Measurements from ENCODE around the gene SEC24B.
"Not testable (repeated sequence)": the region's sequence is repeated elsewhere in the genome, so short reads cannot be mapped to it uniquely, and the experiment has no call there.

Gene SEC24B

GRCh38 chr4:109553130-109553529 lies 119.5 kb downstream of the SEC24B start:
- peaks cover 2 to 7% of the 10 kb centered on the region in 2 experiments for H3K4me1 ChIP-seq (ENCODE audit: control insufficient read depth in 1 of 2, insufficient read depth in 2 of 2, low read length in 2 of 2)
- H4K8ac ChIP-seq (ENCODE audit: low read depth, low read length), result no peak overlapping the region
- peaks cover 3% of the 10 kb centered on the region for H3K9me3 ChIP-seq (ENCODE audit: insufficient read depth, low read depth, low read length)
- H3K18ac ChIP-seq (ENCODE audit: low read length), result no peak overlapping the region
- H3K79me1 ChIP-seq (ENCODE audit: low read length), result no peaks in the 10 kb centered on the region
- no peak overlapping the region for H3K27ac ChIP-seq (ENCODE audit: low read depth, low read length)
- H4K12ac ChIP-seq (ENCODE audit: low read depth, low read length), result no peak overlapping the region
- H2AFZ ChIP-seq (ENCODE audit: insufficient read depth, low read length, poor library complexity), result no peak overlapping the region
- H3K14ac ChIP-seq (ENCODE audit: low read length), result no peak overlapping the region
- no peak overlapping the region for H3K4me2 ChIP-seq (ENCODE audit: low read length)
- H3K27me3 ChIP-seq (ENCODE audit: insufficient read depth, low read length), result no peaks in the 10 kb centered on the region
- no peak overlapping the region for H2BK5ac ChIP-seq (ENCODE audit: low read depth, low read length, poor library complexity)
- H2AK5ac ChIP-seq (ENCODE audit: low read length), result no peak overlapping the region
- no peak overlapping the region for H3K9ac ChIP-seq (ENCODE audit: low read length)
- H3K79me2 ChIP-seq (ENCODE audit: control insufficient read depth, insufficient read depth, low read length, poor library complexity), result no peaks in the 10 kb centered on the region
- no peak overlapping the region for H3K4ac ChIP-seq (ENCODE audit: low read depth, low read length)
- H3K23ac ChIP-seq (ENCODE audit: low read length), result no peak overlapping the region
- no peak overlapping the region for H3K4me3 ChIP-seq (ENCODE audit: low read depth, low read length)
- no peak for DNase-seq
- H4K91ac ChIP-seq (ENCODE audit: low read depth, low read length), result no peak overlapping the region
- no peaks in the 10 kb centered on the region for H3K36me3 ChIP-seq (ENCODE audit: control insufficient read depth in 1 of 2, insufficient read depth in 2 of 2, low read length in 2 of 2)
- WGBS (ENCODE audit: extremely low coverage, insufficient coverage, insufficient read length), result no CpG with 5 or more reads among the region's 2 CpGs
- H2BK12ac ChIP-seq (ENCODE audit: low read length), result no peak overlapping the region
- no peak overlapping the region for H2BK120ac ChIP-seq (ENCODE audit: insufficient read depth, low read length, poor library complexity)

DNA sequence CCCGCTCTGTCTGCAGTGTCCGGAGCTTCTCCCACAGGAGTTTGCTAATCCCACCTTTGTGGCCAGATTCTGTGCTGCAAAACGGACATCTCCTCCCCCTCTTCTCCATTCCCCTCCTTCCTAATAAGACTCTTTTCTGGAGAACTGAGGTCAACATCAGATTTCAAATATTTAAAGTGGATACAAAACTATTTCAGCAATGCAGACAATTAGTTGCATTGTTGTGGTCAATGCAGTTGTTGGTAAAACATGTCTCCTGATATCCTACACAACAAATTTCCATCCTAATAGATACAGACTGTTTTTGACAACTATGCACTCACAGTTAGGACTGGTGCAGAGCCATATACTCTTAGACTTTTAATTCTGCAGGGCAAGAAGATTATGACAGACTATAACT lies 121.4 kb downstream of the SEC24B start:
- Histone ChIP-seq H2BK12ac (ENCODE audit: low read length) (no peak overlapping the region), H3K4me3 (ENCODE audit: low read depth, low read length) (no peak overlapping the region), H3K4me1 (ENCODE audit: control insufficient read depth in 1 of 2, insufficient read depth in 2 of 2, low read length in 2 of 2) (peaks cover 5% of the 10 kb centered on the region in 2 experiments), H2AK5ac (ENCODE audit: low read length) (no peak overlapping the region), H4K8ac (ENCODE audit: low read depth, low read length) (no peak overlapping the region), H4K91ac (ENCODE audit: low read depth, low read length) (no peak overlapping the region), H3K14ac (ENCODE audit: low read length) (no peak overlapping the region), H3K18ac (ENCODE audit: low read length) (no peak overlapping the region), H2BK120ac (ENCODE audit: insufficient read depth, low read length, poor library complexity) (no peak overlapping the region), H3K36me3 (ENCODE audit: control insufficient read depth in 1 of 2, insufficient read depth in 2 of 2, low read length in 2 of 2) (no peaks in the 10 kb centered on the region), H3K23ac (ENCODE audit: low read length) (no peak overlapping the region), H3K4ac (ENCODE audit: low read depth, low read length) (no peak overlapping the region), H3K79me2 (ENCODE audit: control insufficient read depth, insufficient read depth, low read length, poor library complexity) (no peaks in the 10 kb centered on the region), H2AFZ (ENCODE audit: insufficient read depth, low read length, poor library complexity) (no peak overlapping the region), H3K9ac (ENCODE audit: low read length) (no peak overlapping the region), H3K27me3 (ENCODE audit: insufficient read depth, low read length) (no peaks in the 10 kb centered on the region), H3K4me2 (ENCODE audit: low read length) (no peak overlapping the region), H2BK5ac (ENCODE audit: low read depth, low read length, poor library complexity) (no peak overlapping the region), H3K79me1 (ENCODE audit: low read length) (no peaks in the 10 kb centered on the region), H4K12ac (ENCODE audit: low read depth, low read length) (no peak overlapping the region), H3K27ac (ENCODE audit: low read depth, low read length) (no peak overlapping the region), H3K9me3 (ENCODE audit: insufficient read depth, low read depth, low read length) (peaks cover 3% of the 10 kb centered on the region)
- no CpG with 5 or more reads among the region's 3 CpGs for WGBS (ENCODE audit: extremely low coverage, insufficient coverage, insufficient read length)
- DNase-seq, result peak in 1 of 2 donors; percentile 51

DNA sequence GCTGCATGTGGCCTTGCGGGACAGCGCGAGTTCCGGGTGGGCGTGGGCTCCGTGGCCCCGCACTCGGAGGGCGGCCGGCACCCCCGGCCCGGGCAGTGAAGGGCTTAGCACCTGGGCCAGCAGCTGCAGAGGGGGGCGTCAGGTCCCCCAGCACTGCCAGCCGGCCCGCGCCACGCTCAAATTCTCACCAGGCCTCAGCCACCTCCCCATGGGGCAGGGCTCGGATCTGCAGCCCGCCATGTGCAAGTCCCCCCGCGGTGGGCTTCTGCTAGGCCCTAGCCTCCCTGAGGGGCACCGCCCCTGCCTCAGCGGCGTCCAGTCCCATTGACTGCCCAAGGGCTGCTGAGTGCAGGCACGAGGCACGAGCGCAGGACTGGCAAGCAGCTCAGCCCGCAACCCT lies 123.8 kb downstream of the SEC24B start:
- no peak overlapping the region for H3K4me2 ChIP-seq (ENCODE audit: low read length)
- no peak overlapping the region for H2BK12ac ChIP-seq (ENCODE audit: low read length)
- no peak overlapping the region for H3K14ac ChIP-seq (ENCODE audit: low read length)
- H3K4me1 ChIP-seq (ENCODE audit: control insufficient read depth in 1 of 2, insufficient read depth in 2 of 2, low read length in 2 of 2), result peaks cover 9 to 11% of the 10 kb centered on the region in 2 experiments
- H4K91ac ChIP-seq (ENCODE audit: low read depth, low read length), result no peak overlapping the region
- no CpG with 5 or more reads among the region's 28 CpGs for WGBS (ENCODE audit: extremely low coverage, insufficient coverage, insufficient read length)
- no peak overlapping the region for H3K18ac ChIP-seq (ENCODE audit: low read length)
- no peak overlapping the region for H2AK5ac ChIP-seq (ENCODE audit: low read length)
- no peak overlapping the region for H3K27ac ChIP-seq (ENCODE audit: low read depth, low read length)
- H3K23ac ChIP-seq (ENCODE audit: low read length), result no peak overlapping the region
- H3K79me2 ChIP-seq (ENCODE audit: control insufficient read depth, insufficient read depth, low read length, poor library complexity), result no peaks in the 10 kb centered on the region
- no peaks in the 10 kb centered on the region for H3K79me1 ChIP-seq (ENCODE audit: low read length)
- no peak overlapping the region for H4K12ac ChIP-seq (ENCODE audit: low read depth, low read length)
- no peak overlapping the region for H3K4me3 ChIP-seq (ENCODE audit: low read depth, low read length)
- H3K27me3 ChIP-seq (ENCODE audit: insufficient read depth, low read length), result no peaks in the 10 kb centered on the region
- no peak overlapping the region for H4K8ac ChIP-seq (ENCODE audit: low read depth, low read length)
- H2AFZ ChIP-seq (ENCODE audit: insufficient read depth, low read length, poor library complexity), result no peak overlapping the region
- no peak overlapping the region for H2BK5ac ChIP-seq (ENCODE audit: low read depth, low read length, poor library complexity)
- no peak for DNase-seq
- no peak overlapping the region for H3K4ac ChIP-seq (ENCODE audit: low read depth, low read length)
- no peaks in the 10 kb centered on the region for H3K36me3 ChIP-seq (ENCODE audit: control insufficient read depth in 1 of 2, insufficient read depth in 2 of 2, low read length in 2 of 2)
- H3K9ac ChIP-seq (ENCODE audit: low read length), result no peak overlapping the region
- no peak overlapping the region for H2BK120ac ChIP-seq (ENCODE audit: insufficient read depth, low read length, poor library complexity)
- H3K9me3 ChIP-seq (ENCODE audit: insufficient read depth, low read depth, low read length), result peaks cover 3% of the 10 kb centered on the region

DNA sequence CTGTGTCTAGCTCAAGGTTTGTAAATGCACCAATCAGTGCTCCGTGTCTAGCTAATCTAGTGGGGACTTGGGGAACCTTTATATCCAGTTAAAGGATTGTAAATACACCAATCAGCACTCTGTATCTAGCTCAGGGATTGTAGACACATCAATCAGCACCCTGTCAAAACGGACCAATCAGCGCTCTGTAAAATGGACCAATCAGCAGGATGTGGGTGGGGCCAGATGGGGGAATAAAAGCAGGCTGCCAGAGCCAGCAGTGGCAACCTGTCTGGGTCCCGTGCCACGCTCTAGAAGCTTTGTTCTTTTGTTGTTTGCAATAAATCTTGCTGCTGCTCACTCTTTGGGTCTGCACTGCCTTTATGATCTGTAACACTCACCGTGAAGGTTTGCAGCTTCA lies 124.5 kb downstream of the SEC24B start:
- not testable (repeated sequence) for DNase-seq; H3K79me1 ChIP-seq (ENCODE audit: low read length); H4K91ac ChIP-seq (ENCODE audit: low read depth, low read length); H3K4me2 ChIP-seq (ENCODE audit: low read length); H2AFZ ChIP-seq (ENCODE audit: insufficient read depth, low read length, poor library complexity); H3K18ac ChIP-seq (ENCODE audit: low read length); H4K8ac ChIP-seq (ENCODE audit: low read depth, low read length); H3K9me3 ChIP-seq (ENCODE audit: insufficient read depth, low read depth, low read length); H2BK120ac ChIP-seq (ENCODE audit: insufficient read depth, low read length, poor library complexity); H3K23ac ChIP-seq (ENCODE audit: low read length); H3K79me2 ChIP-seq (ENCODE audit: control insufficient read depth, insufficient read depth, low read length, poor library complexity); H3K36me3 ChIP-seq (ENCODE audit: control insufficient read depth in 1 of 2, insufficient read depth in 2 of 2, low read length in 2 of 2); H3K4ac ChIP-seq (ENCODE audit: low read depth, low read length); H3K14ac ChIP-seq (ENCODE audit: low read length); H2BK12ac ChIP-seq (ENCODE audit: low read length); H3K4me3 ChIP-seq (ENCODE audit: low read depth, low read length); H2BK5ac ChIP-seq (ENCODE audit: low read depth, low read length, poor library complexity); H3K9ac ChIP-seq (ENCODE audit: low read length); H3K27me3 ChIP-seq (ENCODE audit: insufficient read depth, low read length); H3K27ac ChIP-seq (ENCODE audit: low read depth, low read length); H2AK5ac ChIP-seq (ENCODE audit: low read length); H4K12ac ChIP-seq (ENCODE audit: low read depth, low read length)
- peaks cover 9 to 11% of the 10 kb centered on the region in 2 experiments for H3K4me1 ChIP-seq (ENCODE audit: control insufficient read depth in 1 of 2, insufficient read depth in 2 of 2, low read length in 2 of 2)
- WGBS (ENCODE audit: extremely low coverage, insufficient coverage, insufficient read length), result no CpG with 5 or more reads among the region's 6 CpGs

Data from trophoblast cell (in vitro differentiated cells and primary cell).